ENCODE data around the gene CHID1. TPM values are rescaled to one million over a fixed set of nuclear protein-coding genes. Genes with fewer than 3 reads are reported as not detected.

The CHID1 gene
- total RNA-seq, 4 donors from 2014 or later = 47.9 to 83.4 (median 65.8) TPM

DNA sequence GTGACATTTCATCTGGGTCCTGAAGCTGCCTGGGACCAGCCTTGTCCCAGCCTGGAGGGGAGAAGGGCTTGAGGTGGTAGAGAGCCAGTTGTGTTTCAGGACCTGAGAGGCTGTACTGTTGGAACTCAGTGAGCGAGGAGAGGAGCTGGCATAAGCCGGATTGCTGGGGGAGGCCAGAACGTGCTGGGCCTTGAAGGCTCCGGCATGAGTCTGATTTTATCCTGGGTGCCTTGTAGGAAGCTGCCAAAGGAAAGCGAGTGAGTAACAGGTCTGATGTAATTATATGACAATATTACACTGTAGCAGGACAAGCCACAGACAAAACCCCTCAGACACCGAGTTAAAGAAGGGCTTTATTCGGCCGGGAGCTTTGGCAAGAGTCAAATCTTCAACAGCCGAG, 32.2 kb upstream of the CHID1 start:
- Histone ChIP-seq H3K27me3 (no peaks in the 10 kb centered on the region), H3K9me3 (no peaks in the 10 kb centered on the region), H3K4me3 (no peak overlapping the region), H3K27ac (peak overlapping the region in 3 of 4 donors; percentile 31 to 80 (median 47)), H3K36me3 (peaks cover 0 to 35% (median 0%) of the 10 kb centered on the region in 3 donors), H3K4me1 (peaks cover 0 to 76% (median 14%) of the 10 kb centered on the region in 4 donors)
- DNase-seq (ENCODE audit: low spot score in 2 of 2) = no peak
- 42 to 47% methylated on average over 9 of the region's 9 CpGs for WGBS, 2 donors
- TF ChIP-seq EP300 (IDR thresholded peaks at IDR 0.05) = no peak
- TF ChIP-seq, protein P1, sequence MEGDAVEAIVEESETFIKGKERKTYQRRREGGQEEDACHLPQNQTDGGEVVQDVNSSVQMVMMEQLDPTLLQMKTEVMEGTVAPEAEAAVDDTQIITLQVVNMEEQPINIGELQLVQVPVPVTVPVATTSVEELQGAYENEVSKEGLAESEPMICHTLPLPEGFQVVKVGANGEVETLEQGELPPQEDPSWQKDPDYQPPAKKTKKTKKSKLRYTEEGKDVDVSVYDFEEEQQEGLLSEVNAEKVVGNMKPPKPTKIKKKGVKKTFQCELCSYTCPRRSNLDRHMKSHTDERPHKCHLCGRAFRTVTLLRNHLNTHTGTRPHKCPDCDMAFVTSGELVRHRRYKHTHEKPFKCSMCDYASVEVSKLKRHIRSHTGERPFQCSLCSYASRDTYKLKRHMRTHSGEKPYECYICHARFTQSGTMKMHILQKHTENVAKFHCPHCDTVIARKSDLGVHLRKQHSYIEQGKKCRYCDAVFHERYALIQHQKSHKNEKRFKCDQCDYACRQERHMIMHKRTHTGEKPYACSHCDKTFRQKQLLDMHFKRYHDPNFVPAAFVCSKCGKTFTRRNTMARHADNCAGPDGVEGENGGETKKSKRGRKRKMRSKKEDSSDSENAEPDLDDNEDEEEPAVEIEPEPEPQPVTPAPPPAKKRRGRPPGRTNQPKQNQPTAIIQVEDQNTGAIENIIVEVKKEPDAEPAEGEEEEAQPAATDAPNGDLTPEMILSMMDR (IDR thresholded peaks at IDR 0.05) = no peak

DNA sequence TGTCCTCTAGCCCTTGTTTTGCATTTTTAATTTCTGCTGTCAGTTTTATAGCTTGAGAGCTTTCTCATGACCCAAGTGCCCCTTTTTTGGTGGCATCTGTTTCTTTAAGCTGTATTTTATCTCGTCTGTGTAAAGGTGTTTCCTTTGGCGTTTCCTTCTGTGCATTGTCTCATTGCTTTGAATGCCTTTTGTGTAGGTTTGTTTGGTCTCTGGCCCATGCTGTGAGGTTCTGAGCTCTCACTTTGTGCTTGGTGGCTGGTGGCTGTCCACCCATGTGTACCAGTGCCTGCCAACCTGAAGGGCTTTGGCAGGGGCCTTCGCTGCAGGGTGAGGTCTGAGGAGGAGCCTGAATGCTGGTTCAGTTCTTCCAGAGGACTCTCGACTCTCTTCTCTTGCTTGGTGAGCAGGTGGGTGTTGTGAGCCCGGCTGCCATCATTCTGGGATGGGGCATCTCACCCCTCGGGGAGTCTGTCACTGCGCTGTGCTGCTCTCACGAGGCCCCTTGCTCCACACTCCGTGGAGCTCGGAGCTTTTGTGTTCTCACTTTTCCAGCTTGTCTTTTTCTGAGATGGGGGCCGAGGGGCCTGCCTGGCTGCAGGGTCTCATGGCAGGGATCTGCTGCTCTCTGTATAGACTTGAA, 30.0 kb upstream of the CHID1 start:
- Histone ChIP-seq H3K27ac (no peak overlapping the region), H3K9me3 (no peaks in the 10 kb centered on the region), H3K27me3 (no peaks in the 10 kb centered on the region), H3K4me3 (no peak overlapping the region), H3K4me1 (peaks cover 0 to 78% (median 14%) of the 10 kb centered on the region in 4 donors), H3K36me3 (peaks cover 0 to 16% (median 0%) of the 10 kb centered on the region in 3 donors)
- 66 to 67% methylated on average over 11 of the region's 11 CpGs for WGBS, 2 donors
- DNase-seq (ENCODE audit: low spot score in 2 of 2) = no peak
- TF ChIP-seq, protein P1 (IDR thresholded peaks at IDR 0.05) = no peak
- no peak for TF ChIP-seq POLR2A (IDR thresholded peaks at IDR 0.05)
- no peak for TF ChIP-seq EP300 (IDR thresholded peaks at IDR 0.05)

- Histone ChIP-seq H3K4me1 (peaks cover 0 to 66% (median 17%) of the 10 kb centered on the region in 4 donors), H3K9me3 (no peaks in the 10 kb centered on the region), H3K36me3 (peaks cover 0 to 4% (median 0%) of the 10 kb centered on the region in 3 donors), H3K27me3 (no peaks in the 10 kb centered on the region), H3K4me3 (no peak overlapping the region), H3K27ac (no peak overlapping the region)
- no peak for TF ChIP-seq EP300 (IDR thresholded peaks at IDR 0.05)
- no peak for TF ChIP-seq POLR2A (IDR thresholded peaks at IDR 0.05)
- TF ChIP-seq, protein P1 (IDR thresholded peaks at IDR 0.05) = no peak
- WGBS, 2 donors = 81 to 84% methylated on average over 10 of the region's 10 CpGs
- DNase-seq (ENCODE audit: low spot score in 2 of 2) = no peak
Observed at GRCh38 chr11:937841-938261, 27.2 kb upstream of the CHID1 start.

DNA sequence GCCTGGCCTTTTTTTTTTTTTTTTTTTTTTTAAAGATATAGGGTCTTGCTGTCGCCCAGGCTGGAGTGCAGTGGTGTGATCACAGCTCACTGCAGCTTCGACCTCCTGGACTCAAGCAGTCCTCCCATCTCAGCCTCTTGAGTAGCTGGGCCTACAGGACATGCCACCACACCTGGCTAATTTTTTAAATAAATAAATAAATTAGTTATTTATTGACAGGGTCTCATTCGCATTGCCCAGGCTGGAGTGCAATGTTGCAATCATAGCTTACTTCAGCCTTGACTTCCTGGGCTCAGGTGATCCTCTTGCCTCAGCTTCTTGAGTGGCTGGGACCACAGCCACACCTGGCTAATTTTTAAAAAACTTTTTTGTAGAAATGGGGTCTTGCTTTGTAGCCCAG, 25.6 kb upstream of the CHID1 start:
- no peaks in the 10 kb centered on the region for H3K9me3 ChIP-seq
- no peak overlapping the region for H3K4me3 ChIP-seq
- TF ChIP-seq POLR2A (IDR thresholded peaks at IDR 0.05) = no peak
- TF ChIP-seq, protein P1 (IDR thresholded peaks at IDR 0.05) = no peak
- no peak for TF ChIP-seq EP300 (IDR thresholded peaks at IDR 0.05)
- WGBS, 2 donors = 95 to 98% methylated on average over 3 of the region's 3 CpGs
- H3K36me3 ChIP-seq = peaks cover 0 to 4% (median 0%) of the 10 kb centered on the region in 3 donors
- no peak for DNase-seq (ENCODE audit: low spot score in 2 of 2)
- H3K27ac ChIP-seq = no peak overlapping the region
- peaks cover 0 to 67% (median 28%) of the 10 kb centered on the region in 4 donors for H3K4me1 ChIP-seq
- H3K27me3 ChIP-seq = no peaks in the 10 kb centered on the region

DNA sequence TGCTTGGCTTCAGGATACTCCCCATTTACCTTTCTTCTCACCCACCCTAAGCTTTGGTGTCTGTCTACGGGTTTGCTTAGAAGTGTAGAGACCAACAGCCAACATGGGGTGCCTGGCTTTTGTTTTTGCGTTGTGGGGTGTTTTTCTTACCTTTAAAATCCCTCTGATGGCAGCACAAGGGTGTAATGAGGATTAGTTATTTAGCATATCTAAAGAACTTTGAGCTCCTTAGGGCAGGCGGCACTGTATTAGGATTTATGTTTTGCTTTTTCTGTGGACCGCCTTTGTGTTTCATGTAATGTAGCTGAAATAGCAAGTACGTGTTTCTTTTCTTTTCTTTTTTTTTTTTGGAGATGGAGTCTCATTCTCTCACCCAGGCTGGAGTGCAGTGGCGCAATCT, 23.9 kb upstream of the CHID1 start:
- Histone ChIP-seq H3K4me1 (peaks cover 0 to 71% (median 28%) of the 10 kb centered on the region in 4 donors), H3K27me3 (no peaks in the 10 kb centered on the region)
- 62 to 80% methylated on average over 6 of the region's 6 CpGs for WGBS, 2 donors

More for the DNA sequence above, 23.9 kb upstream of the CHID1 start:
- no peaks in the 10 kb centered on the region for H3K9me3 ChIP-seq
- H3K4me3 ChIP-seq = no peak overlapping the region
- H3K27ac ChIP-seq = peak overlapping the region in 2 of 4 donors; percentile 24 to 74
- TF ChIP-seq POLR2A (IDR thresholded peaks at IDR 0.05) = no peak
- TF ChIP-seq, protein P1 (IDR thresholded peaks at IDR 0.05) = no peak
- no peak for TF ChIP-seq EP300 (IDR thresholded peaks at IDR 0.05)
- no peak for DNase-seq (ENCODE audit: low spot score in 2 of 2)
- peaks cover 0 to 4% (median 0%) of the 10 kb centered on the region in 3 donors for H3K36me3 ChIP-seq

Data from tibial nerve (tissue), 4 donors.